ENCODE data around the gene AFG3L2.

Gene AFG3L2

DNA sequence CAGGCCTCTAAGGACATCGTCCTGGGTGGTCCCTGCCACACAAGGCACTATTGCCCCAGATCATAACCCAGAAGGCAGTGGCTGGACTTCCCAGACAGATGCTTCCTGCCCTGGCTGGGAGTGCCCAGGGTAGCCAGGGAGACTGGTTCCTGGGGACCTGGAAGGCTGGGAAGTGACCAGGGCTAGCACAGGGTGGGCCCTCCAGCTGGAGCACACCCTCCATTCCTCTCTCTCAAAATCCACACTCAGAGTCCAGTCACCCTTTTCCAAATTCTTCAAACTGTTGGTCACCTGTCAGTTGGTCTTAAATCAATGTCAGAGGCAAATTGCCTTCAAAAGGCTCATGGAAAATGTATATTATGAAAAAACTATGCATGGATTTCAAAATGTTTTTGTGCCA, 80.6 kb downstream of the AFG3L2 start:
- no peak for DNase-seq

DNA sequence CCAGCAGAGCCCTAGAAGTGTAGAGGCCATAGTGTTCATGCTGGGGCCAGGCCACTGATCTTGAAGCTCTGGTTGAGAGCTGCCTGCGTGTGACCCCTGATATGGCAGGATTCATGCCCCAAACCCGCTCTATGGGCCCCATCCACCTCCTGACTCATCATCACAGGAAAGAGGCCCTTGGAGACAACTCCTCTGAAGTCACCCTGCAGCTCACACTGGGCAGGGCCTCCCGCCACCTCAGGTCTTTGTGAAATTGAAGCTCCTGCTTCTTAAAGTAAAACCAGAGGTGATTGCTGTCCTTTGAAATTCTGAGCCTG, 81.0 kb downstream of the AFG3L2 start:
- no peak for DNase-seq

DNA sequence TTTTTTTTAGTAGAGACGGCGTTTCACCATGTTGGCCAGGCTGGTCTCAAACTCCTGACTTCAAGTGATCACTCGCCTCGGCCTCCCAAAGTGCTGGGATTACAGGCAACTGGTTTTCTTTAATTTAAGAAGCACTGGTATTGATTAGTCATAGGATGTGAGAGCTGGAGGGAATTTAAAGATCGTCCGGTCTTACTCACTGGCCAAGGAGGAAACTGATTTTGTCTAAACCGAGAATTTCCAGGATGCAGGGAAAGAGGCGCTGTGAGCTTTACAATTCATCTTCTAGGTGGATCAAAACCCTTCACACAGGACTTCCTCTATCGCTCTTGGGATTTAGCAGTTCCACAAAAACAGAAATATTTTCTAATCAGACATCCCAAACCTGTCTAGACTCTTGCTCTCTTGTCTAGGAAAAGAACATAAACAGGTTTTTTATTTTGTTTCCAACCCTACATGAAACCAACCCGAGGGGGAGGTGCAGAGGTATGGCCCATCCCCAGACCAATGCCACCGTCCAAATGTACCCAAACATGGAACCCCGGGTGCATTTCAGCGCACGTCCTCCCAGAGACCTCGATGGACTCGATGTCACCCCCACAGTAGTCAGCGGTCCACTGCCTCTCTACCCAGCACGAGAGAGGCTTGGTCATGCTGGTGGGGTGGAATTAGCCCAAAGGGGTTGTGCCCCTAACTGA, 81.5 kb downstream of the AFG3L2 start:
- no peak for DNase-seq

DNA sequence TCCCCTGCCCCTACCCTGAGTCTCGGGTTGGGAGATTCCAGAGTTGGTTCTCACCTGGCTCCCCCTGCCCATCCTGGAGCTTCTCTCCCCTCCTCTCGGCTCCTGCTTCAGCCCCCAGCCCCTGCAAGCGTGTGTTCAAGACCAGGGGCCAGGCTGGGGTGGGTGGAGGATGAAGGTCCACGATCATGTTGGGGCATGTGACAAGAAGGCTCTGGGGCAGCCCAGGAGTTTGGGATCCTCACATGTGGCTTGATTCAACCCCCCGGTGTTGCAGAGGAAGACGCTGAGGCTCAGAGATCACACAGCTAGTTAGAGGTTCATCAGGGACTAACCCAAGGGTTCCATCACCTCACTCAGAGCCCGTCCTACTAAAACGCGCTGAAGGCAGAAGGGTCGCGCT, 83.2 kb downstream of the AFG3L2 start:
- DNase-seq = no peak

DNA sequence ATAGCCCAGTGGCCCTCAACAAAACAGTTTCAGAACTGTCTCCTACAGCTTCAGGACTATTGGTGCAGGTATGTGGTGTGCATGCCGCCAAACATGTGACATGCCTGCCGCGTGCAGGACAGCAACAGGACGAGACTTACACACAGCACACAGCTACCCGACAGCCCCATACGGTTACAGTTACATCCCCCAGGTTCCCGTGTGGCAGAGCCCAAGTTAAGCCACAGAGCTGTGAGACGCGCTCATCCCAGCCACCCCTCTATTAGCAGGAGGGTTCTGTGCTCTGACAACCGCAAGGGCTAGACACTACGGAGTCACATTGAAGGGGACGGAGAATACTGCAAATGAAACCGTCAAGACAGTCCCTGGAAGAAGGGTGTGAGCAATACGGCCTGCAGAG, 85.3 kb downstream of the AFG3L2 start:
- DNase-seq = no peak

DNA sequence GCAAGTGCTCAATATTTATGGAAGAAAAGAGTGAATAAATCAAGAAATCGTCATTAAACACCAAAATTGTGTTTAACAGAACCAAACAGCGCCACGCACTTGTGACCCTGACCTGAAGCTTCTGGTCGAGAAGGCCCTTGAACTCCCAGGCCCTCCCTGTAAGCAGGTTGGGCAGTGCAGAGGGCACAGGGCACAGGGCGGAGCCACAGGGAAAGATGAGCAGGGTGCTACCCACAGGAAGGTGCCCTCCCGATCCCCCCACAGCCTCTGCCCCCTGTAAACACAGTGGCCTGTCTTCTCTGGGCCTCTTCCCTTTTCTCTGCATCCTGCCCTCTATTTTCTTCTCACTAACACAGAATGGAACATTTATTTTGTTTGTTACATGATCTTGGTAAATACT, 85.9 kb downstream of the AFG3L2 start:
- no peak for DNase-seq

DNA sequence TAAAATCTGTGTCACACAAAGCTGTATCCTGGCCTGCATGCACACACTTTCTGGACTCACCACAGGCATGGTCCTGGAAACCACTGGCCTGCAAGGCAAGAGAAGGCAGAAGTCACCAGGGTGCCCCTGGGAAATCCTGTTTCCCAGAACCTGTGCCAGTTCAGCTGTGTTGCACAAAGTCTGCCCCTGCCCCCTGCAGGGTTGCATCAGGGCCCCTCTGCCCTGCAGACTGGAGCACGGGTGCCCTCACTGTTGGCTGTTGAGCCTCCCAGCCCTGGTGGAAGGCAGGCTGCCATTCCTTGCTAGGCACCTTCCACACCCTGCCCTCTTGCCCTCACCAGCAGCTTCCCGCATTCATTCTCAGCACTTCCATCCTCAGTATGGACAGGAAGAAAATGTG, 86.9 kb downstream of the AFG3L2 start:
- no peak for DNase-seq

DNA sequence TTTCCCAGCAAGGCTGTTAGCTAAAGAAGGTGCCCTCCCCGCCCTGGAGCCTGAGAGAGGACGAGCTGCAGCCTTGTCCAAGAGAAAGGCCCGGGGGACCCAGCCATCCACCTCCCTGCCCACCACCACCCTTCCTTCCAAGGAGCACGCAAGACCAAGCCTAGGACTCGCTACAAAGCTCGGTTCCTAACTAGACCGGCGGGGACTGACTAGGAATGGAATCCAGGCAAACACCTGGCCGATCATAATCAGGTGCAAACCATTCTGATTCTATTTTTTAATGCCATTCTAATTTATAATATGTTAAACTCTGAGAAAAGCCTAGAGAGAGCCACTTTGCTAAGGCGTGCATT, 88.6 kb downstream of the AFG3L2 start:
- DNase-seq = no peak

DNA sequence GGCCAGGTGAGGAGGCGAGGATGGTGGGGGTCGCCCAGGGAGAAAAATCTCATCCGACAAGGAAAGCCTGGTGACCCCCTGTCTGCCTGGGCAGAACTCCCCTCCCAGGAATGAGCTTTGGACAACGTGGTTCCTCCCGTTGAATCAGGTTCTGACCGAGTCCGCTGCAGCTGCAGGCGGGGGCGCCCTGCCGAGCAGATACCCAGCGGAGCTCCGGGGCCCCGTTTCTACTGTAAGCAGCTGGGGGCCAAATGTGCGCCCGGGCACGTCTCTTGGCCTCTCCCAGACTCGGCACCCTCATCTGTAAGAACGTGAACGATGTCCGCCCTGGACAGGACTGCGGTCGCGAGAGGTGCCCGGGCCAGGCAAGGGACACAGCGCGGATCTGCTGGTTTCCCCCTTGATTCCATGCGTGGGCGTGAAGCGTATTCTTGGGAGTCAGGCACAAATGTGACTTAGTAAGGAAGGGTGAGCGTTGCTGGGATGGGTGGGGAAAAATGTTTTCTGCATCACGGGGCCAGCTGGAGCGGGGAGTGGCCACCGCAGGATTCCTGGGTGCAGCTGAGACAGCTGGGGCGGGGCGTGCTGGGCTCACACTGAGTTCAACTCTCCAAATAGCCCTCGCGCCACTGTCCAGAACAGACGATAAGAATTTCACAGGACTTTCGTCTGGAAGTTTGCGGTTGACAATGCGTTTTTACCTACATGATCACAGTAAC, 89.2 kb downstream of the AFG3L2 start:
- no peak for DNase-seq

DNA sequence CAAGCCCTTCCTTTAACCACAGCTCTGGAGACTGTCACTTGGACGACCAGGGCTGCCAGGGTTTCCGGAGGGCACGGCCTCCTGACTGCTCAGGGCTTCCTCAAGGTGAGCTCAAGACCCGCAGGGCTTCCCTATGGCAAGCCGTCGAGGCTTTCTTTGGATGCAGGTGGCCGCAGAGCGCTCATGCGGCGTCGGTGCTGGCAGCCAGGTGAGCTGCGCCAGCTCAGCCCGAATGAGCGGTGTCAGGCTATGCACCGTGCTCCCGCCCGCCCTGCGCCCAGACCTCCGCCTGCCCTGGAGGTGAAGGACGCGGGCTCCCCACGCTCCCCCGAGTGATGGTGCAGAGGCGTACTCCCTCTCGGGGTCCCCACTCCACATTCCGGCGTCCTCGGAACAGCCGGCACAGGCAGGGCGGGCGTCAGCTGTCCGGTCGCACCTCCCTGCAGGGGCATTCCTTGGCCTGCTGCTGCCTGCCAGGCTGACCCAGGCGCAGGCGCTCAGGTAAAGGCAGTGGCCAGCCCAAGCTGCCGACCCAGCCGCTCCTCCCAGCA, 89.8 kb downstream of the AFG3L2 start:
- DNase-seq = no peak

DNA sequence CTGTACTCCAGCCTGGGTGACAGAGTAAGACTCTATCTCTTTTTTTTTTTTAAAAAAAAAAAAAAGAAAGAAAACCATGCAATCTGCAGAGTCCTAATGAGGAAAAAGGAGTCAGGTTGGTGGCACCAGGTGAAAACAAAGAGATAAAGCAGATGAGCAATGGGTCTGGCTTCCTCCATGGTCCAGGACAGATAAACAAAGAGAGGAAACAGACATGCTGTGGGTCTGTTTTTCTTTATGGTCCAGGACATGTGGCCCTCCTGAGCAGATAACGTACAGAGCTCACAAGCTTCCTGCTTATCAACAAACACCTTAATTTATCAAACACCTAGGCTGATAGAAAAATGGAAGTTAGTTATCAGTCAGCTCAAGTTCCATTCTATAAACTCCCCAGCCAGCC, 93.4 kb downstream of the AFG3L2 start:
- DNase-seq = no peak

DNA sequence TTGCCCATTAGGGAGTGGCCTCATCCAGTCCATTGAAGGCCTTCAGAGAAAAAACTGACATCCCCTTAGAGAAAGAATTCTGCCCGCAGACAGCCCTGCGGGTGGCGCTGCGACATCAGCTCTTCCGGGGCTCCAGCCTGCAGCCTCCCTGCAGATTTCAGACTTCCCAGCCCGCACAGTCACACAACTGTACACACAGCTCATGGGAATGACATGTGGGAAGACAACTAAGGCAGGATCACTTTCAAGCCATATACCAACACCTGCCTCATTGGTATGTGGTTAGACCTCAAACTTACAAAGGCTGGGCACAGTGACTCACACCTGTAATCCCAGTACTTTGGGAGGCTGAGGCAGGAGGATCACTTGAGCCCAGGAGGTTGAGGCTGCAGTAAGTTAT, 93.8 kb downstream of the AFG3L2 start:
- no peak for DNase-seq

DNA sequence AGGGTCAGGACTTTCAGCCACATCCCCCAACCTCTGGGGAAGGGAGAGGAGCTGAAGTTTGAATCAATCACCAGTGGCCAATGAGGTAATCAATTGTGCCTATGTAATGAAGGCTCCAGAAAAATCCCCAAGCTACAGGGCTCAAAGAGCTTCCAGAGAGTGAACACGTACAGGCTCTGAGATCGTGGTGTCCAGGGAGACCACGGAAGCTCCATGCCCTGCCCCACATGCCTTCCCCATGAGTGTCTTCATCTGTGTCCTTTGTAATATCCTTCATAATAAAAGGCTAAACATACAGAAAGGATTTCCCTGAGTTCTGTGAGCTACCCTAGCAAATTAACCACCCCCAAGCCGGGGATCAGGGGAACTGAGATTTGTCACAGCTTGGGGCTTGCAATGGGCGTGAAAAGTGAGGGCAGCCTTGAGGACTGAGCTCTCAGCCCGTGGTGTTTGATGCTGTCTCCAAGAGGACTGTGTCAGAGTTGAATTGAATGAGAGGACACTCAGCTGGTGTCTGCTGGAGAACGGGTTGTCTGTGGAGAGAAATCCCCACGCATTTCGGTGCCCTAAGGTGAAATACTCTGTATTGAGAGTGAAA, 94.5 kb downstream of the AFG3L2 start:
- DNase-seq = no peak

DNA sequence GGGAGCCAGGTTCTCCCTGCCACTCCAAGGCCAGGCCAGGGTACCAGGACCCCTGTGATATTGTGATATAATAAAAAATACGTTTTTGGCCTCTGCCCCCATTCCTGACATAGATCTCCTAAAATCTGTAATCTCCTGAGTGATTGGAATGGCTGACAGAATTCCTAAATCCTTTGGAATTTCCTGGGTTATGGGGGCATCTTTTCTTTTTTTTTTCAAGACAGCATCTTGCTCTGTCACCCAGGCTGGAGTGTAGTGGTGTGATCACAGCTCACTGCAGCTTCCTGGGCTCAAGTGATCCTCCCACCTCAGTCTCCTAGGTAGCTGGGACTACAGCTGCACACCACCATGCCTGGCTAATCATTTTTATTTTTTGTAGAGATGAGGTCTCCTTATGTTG, 95.2 kb downstream of the AFG3L2 start:
- no peak for DNase-seq

DNA sequence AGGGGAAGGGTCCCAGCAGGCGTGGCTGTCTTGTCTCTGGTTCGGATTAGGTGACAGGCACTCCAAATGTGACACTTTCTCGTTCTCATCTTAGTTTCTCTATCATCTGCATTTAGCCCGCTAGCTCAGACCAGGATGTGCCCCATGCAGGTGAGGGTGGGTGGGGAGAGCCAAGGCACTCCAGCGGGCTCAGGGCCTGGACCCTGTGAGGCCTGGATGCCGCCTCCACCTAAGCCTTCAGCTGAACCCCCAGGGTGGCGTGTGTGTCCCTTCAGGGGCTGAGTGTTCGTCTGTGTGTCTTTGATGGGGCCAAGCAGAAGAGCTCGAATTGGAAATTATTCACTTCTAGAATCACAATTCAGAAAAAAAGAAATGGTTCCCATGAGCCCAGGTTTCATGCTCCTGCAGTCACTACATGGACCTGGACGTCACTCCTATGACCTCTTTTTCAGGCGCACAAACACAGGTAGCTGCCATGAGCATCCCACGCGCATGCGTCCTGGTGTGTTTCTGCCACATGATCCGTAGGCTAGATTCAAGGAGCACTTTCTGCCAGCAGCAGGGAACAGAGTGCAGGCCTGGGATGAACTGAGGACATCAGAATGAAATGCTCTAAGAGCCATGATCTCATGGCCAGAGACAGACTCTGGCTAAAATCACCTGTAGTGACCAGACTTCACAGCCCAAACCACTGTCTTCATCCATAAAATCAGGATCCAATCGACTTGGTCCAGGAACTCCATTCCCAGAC, 97.1 kb downstream of the AFG3L2 start:
- DNase-seq = no peak

Data from activated naive CD4-positive, alpha-beta T cell treated with Interleukin-2 at 50 U/mL for 16 hours (primary cell).